GM19438 (cell line): ENCODE data around the gene SMYD2.
A peak's percentile ranks its signal among the peaks of the same experiment; 100 is the strongest.

ENCODE experiments used
- ATAC-seq: cut with Tn5 transposase; IDR thresholded peaks from one replicate; pipeline ENCODE4 v1.9.1; 2021; ENCODE audit warnings: low read depth; ENCODE audit not compliant: unreplicated experiment

The SMYD2 gene, protein sequence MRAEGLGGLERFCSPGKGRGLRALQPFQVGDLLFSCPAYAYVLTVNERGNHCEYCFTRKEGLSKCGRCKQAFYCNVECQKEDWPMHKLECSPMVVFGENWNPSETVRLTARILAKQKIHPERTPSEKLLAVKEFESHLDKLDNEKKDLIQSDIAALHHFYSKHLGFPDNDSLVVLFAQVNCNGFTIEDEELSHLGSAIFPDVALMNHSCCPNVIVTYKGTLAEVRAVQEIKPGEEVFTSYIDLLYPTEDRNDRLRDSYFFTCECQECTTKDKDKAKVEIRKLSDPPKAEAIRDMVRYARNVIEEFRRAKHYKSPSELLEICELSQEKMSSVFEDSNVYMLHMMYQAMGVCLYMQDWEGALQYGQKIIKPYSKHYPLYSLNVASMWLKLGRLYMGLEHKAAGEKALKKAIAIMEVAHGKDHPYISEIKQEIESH

DNA sequence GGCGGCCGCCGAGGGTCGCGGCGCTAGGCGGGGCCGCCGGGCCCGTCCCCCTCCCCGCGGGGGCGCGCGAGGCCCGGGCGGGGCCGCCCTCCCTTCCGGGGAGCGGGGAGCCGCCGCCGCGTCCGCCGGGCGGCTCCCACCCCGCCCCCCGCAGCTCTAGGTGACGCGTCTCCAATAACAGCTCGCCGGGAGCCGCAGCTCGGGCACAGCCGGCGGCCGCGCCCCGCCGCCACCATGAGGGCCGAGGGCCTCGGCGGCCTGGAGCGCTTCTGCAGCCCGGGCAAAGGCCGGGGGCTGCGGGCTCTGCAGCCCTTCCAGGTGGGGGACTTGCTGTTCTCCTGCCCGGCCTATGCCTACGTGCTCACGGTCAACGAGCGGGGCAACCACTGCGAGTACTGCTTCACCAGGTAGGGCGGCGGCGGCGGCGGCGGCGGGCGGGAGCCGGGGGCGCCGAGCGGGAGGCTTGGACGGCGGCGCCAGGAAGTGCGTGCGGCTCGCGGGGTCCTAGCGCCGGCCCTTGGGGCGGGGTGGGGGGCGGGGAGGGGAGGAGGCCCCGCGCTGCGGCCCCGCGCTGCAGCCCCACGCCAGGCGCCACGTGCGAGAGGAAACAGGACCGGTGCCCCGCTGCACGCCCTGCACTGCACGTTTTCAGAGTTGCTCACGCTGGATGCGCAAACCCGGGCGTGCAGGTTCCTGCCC, at the start of gene SMYD2:
SMYD2 (plus strand) TSS at position 139 of the 699 bp plus-strand sequence; CDS start at position 235, 96 bp downstream.
- peak; percentile 70 for ATAC-seq

DNA sequence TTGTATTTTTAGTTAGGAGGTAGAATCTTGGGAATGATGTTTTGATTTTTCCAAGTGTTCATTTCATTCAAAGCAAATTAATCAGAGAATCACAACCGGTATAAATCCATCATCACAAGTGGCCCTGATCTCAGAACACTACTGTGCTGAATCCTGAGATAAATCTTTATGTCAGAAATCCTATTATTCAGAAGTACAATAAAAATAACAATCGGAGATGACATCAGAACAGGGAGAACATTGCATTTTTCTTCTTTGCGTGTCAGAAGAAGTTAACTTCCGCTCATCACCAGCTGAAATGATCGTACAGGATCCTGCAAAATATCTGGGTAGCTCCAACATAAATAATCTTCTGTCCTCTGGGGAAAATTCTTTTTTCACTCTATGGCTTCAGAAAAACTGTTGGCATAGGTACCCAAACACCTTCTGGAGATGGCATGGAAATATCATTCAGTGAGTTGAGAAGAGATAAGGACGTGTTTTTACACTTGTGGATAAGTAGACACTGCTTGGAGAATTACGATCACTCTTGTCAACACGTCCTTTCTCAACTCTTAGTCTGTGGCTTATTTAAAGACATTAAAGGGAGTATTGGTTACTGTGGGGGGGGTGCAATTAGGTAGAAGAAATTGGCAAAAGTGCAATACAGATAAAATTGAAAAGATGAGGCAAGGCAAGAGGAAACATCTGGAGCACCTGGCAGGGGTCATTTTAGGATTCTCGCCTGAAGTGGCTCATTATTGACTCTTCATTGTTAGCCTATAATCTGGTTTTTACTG, 46.9 kb upstream of the SMYD2 start:
- ATAC-seq = no peak

DNA sequence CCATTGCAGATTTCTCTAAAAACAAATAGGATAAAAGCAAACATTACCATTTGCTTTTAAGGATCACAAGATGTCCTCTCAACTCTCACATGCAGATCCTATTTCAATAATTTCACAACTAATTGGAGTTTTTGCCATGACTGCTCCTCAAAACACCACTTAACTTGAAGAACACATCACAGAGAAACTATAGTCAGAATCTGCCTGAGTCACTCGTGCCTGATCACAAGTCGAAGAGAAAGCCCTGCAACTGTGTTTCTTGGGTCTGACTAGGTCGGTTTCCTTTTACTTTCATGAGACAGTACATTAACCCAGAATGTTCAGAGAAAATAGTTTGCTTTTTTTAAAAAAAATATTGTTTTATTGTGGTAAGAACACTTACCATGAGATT, 46.3 kb upstream of the SMYD2 start:
- no peak for ATAC-seq

DNA sequence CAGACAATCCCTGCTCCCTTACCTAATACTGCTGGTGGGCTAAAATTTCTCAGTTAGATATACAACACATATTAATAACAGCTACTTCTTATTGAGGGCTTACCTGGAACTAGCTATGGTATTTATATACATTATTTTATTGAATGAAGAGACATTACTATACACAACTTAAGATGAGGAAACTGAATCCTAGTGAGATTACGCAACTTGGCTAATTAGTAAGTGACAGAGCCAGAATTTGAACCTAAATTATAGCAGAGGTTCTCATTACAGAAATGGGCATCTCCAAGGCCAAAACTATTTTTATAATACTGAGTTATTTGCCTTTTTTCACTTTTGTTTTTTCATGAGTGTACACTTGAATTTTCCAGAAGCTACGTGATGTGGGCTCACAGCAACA, 44.5 kb upstream of the SMYD2 start:
- no peak for ATAC-seq

DNA sequence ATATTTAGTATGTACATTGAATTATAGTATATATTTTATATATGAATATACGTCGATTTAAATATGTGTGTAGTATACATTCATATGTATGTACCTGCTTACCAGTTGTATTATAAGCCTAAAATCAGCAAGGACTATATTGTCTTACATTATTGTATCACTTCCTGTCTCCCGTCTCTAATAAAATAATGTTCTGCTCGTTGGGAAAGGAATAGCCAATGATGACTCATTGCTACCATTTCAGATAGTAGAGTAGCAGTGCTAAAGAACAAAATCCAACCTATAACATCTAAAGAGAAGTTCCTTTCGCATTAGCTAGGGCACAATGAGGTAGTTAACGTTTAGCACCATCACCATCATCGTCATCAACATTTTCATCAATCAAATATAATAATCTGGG, 39.9 kb upstream of the SMYD2 start:
- ATAC-seq = no peak

DNA sequence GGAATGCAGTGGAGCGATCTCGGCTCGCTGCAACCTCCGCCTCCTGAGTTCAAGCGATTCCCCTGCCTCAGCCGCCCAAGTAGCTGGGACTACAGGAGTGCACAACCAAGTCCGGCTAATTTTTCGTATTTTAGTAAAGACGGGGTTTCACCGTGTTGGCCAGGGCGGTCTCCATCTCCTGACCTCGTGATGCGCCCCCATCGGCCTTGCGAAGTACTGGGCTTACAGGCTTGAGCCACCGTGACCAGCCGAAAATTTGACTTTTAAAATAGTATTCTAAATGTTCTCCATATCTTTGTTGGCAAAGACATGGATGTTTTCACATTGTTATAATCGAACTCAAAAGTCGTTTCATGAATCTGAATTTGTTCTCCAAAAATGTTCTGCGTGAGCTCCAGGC, 36.7 kb upstream of the SMYD2 start:
- ATAC-seq = no peak

DNA sequence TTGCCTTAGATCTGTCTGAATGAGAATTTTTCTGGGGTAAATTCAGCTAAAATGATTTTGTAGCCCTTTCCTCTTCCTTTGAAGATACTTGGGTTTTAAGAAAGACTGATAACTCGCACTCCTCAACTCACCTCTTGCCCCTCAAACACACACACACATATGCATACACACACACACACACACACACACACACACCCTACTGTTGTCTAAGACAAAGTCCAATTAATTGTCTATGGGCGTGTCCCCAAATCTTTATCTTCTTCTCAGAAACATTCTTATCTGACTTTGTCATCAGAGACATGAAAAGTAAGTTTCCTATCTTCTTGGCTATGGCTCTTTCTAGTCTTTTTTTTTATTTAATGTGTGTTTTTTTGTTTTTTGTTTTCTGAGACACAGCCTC, 36.1 kb upstream of the SMYD2 start:
- no peak for ATAC-seq

DNA sequence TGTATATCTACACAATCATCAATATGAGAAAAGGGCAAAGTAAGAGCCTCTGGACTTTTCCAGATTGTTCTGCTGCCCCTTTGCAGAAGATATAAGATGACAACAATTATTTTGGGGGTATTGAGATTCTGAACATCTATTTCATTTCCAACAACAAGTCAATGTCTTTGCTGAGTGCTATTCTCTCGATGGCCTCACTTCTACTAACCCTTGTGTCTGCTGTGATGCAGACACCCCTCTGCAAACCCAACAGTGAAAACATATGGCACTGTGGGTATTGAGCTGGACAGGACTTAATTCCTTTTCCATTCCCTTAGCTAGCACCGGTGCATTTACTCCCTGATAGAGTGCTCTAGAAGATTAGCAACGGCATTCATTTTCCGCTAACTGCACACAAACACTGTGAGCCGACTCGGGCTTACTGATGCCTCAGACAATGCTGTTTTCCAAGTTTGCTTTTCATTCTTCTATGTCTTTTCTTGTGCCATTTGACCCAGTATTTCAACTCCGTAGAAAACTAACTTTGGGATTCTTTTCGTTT, 33.4 kb upstream of the SMYD2 start:
- no peak for ATAC-seq

DNA sequence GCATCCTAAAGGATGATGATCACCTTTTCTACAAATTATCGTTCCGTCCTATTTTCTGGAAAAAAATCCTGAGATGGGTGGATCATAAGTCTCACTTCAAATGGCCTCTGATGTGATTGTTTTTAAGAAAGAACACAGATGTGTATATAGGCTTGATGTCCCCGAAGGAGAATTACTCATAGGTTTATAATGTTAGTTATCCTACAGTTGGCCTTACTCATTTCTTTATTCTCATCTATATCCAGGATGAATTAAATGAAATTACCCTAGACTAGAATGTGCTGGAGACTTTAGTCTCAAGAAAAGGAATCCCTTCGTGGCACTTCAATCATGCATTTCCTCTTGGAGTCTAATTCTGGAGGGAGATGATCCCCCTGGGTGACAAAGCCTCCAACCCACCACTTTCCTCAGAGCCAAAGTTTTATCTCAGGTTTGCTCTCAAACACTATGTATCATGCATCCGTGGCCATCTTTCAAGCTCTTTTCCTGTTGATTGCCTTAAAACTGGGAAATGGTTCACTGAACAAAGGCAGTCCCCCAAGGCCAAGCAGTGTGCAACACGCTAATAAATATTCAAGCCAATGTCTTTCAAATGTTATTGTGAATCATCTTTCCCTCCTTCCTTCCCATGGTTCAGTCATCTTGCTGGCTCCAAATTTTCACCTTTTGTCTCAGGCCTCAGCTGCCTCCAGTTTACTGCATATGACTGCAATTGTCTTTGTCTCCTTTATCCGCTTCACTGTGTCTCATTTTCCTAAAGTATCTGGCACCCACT, 32.5 kb upstream of the SMYD2 start:
- no peak for ATAC-seq

DNA sequence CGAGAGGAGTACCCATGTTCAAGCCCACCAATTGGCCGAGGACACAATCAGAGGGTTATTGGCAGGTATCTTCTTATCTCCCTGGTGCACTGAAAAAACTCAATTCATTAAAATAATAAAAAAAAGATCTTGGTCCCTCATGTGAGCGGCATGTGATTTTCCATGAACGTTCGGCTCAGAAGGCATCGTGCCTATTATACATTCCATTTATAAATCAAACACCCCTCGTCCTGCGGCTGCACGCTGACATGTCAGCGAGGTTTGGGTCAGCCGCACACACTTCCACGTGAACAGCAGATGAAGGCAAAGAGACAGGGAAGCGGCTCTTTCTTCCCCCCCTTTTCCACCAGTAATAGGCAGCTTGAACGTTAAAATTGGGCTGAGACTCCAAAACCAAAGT, 31.3 kb upstream of the SMYD2 start:
- no peak for ATAC-seq

DNA sequence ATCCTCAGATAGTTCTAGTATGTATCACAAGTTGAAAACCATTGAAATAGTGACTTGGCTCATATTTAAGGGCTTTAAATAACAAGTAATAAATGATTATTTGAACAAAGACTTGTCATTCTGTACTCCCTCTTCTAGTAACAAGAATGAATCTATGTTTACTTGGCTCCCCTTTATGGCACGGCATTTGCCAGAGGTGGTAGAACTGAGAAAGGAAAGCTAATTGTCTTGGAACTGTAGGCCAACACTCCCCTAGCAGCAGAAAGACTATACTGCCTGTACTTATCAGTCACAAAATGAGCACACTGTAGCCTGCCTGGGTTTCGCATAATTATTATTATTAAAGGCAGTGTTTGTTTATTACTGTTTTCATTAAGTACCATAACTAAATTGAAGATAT, 29.6 kb upstream of the SMYD2 start:
- no peak for ATAC-seq

DNA sequence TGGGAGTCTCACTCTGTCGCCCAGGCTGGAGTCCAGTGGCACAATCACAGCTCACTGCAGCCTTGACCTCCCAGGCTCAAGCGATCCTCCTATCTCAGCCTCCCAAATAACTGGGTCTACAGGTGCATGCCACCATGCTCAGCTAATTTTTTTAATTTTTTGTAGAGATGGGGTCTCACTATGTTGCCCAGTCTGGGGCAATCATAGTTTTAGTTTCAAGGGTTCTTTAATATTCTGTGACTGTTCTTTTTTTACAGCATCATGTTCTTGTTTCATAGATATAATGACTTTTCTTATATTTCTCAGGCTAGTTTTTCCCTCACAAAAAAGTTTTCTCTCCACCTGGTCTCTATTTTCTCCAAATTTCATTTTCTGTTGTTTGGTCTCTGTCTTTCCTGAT, 25.4 kb upstream of the SMYD2 start:
- ATAC-seq = no peak

DNA sequence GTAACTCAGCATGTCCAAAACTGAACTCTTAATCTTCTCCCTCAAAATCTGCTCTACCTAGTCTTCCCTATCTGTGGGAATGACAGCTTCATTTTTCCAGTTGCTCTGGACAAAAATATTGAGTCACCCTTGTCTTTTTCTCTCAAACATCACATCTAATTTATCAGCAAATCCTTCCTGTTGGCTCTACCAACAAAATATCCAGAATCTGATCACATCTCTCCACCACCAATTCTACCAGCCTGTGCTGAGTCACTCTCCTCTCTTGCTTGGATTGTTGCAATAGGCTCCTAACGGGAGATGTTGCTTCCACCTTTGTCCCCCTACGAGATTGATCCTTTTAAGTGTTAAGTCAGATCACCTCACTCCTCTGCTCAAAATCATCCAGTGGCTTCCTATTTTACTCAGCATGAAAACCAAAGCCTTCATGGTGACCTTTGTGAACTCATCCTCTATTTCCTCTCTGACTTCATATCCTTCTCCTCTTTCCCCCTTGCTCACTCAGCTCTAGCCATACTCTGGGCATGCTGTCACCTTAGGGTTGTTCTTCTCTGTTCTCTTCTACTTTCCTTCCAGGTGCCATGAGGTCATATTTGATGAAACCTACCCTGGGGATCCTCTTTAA, 21.5 kb upstream of the SMYD2 start:
- no peak for ATAC-seq

DNA sequence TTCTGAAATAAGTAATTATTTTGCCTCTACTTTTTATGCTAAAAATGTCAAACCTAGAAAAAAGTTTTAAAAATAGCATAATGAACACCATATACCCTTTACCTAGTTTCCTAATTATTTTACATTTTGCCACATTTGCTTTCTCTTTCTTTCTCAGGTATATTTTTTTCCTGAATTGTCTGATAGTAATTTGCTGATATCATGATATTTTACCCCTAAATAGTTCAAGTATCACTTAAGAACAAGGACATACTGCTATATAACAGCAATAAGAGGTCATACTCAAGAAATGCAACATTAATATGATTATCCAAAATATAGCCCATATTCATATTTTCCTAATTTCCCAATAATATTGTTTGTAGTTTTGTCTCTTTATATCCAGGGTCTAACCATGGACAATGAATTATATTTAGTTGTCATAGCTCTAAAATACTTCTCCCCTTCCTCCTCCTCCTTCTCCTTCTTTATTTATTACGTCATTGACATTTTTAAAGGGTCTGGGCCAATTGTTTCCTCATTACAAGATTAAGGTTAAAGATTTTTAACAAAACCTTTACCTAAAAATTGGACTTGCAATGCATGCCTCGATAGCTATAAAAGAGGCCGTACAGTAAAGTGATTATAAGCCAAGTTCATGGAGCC, 20.3 kb upstream of the SMYD2 start:
- ATAC-seq = no peak

DNA sequence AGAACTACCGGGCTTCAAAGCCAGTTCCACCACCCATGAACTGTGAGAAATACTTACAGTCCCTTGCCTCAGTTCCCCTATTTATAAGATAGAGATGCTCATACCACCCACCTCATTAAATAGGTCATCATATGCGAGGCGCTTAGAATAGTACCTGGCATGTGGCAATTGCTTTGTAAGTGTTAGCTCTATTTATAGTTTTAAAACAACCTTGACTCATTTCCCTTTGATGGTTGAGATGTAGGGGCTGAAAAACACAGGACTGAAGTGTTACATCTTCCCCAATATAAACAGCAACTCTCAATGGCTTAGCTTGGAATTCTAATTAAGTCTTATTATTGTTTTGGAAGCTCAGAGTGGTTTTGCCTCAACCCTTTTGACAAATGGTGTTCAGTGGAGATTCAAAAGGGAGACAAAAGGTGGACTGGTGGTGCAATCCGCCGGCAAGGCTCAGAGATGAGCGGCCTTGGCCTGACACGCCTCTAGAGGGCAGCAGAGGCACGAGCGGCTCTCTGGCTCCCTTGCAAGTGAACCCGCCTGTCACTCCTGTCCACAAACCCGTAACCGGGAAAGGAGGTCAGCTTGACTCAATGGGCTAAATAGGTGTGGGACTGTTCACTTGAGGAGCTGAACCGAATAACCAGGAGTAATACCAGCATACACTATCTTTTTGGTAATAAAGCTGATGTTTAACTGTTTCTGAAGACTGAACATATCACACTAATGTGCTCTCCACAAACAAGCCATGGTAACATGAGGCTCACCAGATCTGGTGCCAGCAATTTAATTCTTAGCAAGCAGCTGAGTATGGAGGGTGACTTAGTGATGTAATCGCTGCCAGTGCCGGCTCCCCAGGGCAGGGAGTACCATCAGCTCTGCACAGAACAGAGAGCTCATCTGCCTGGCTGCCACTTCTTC, 19.5 kb upstream of the SMYD2 start:
- peak; percentile 86 for ATAC-seq

DNA sequence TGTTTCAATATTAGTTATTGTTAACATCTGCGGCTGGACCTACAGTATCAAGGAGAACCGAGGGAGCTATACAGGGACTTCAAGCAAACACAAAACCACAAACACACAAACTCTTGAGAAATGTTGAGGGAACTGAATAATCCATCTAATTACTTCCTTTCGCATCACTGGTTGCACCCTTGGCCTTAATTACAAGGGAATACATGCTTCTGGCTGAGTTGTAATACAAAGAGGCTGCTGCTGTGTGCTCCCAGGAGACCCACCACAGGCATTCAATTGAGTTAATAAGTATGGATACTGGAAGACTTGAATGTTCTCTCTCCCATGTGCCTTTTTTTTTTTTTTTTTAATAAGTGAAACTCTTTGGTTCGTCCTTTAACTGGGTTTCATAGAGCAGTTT, 16.8 kb upstream of the SMYD2 start:
- ATAC-seq = no peak

DNA sequence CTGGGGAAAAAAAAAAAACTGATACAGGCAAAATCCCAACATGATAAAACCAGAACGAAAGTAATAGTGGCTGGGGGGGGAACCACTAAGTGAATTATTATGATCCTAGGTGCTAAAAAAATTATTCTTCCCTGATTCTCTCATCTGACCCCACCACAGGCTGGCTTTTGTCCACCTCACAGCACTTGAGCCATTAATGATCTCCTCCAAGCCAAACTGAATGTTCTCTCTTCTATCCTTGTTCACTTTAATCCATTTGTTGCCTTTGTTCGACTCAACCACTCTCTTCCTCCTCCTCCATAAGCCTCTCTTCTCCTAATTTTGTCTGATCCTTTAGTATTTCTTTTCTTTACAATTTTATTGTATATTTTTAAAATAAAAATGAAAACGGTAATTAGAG, 16.0 kb upstream of the SMYD2 start:
- ATAC-seq = no peak

DNA sequence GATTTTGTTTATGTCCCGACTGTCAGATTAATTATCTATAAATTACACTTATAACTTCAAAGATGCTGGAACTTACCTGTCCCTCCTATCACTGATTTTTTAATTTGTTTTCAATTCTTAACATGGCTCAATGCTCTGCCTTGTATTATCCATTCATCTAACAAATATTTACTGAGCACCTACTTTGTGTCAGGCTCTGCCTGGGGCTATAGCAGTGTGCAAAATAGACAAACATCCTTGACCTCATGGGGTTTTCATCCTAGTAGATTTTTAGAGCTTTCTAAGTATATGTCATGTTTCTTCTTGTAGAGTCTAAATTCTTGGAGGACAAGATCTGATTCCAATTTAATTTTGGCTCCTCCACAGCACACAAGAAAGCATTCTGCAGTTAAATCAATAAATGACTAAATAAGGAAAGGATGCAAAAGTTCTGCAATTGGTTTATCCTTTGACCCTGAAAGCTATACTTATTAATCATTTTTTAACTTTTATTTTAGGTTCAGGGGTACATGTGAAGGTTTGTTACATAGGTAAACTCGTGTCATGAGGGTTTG, 10.8 kb upstream of the SMYD2 start:
- ATAC-seq = no peak
